HG03558 (cell line): ENCODE measurements around the gene TSPAN14.
"Not testable (repeated sequence)": the region's sequence is repeated elsewhere in the genome, so short reads cannot be mapped to it uniquely, and the experiment has no call there.

Experiments used
- ATAC-seq: cut with Tn5 transposase; IDR thresholded peaks from one replicate; pipeline ENCODE4 v1.9.1; 2021; ENCODE audit warnings: moderate number of reproducible peaks; ENCODE audit not compliant: unreplicated experiment; ENCODE audit errors: extremely low read depth

Gene TSPAN14

DNA sequence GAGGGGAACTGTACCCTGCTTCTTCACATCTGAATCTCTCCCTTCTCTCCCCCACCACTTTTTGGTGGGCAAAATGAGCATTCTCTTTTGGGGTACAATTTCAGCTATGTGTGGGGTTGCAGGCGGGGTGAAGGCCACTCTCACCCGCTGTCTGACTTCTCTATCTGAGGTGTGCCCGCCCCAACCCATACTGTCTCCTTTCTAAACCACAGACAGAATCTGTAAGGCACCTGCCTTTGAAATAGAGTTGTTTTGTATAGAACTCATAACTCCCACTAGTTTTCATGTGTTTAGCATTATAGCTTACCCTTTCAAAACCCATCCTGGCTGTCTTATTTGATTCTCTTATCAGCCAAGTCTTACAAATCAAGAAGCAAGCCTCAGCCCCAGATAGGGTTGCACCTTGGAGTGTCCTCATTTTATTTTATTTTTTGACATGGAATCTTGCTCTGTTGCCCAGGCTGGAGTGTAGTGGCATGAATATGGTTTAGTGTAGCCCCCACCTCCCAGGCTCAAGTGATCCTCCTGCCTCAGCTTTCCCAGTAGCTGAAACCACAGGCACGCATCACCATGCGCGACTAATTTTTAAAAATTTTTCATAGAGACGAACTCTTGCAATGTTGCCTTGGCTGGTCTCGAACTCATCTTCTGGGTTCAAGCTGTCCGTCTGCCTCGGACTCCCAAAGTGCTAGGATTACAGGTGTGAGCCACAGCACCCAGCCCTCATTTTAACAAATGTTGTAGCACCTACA lies 11.9 kb downstream of the TSPAN14 start:
- no peak for ATAC-seq

DNA sequence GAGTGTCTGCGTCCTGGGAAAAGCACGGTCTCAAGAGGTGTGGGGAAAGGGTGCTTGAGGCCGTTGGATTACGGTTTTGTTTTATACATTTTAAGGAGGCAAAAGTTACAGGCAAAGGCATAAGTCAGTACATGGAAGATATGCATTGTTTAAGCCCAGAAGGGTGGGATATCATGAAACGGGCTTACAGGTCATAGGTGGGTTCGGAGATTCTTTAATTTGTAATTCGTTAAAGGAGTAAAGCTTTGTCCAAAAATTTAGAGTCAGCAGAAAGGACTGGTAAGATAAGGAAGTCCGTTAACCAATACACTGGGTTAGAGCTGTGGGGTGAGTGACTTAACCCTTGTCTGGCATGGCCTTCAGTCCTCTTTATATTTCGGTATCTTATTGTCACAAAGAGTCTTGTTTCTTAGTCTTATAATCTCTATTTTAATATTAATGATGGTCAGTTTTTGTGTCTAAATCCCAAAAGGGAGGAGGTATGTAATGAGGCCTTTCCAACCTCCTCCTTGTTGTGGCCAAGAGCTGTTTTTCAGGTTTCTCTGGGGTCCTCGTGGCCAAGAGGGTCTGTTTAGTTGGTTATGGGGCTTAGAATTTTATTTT lies 12.7 kb downstream of the TSPAN14 start:
- ATAC-seq, result no peak

DNA sequence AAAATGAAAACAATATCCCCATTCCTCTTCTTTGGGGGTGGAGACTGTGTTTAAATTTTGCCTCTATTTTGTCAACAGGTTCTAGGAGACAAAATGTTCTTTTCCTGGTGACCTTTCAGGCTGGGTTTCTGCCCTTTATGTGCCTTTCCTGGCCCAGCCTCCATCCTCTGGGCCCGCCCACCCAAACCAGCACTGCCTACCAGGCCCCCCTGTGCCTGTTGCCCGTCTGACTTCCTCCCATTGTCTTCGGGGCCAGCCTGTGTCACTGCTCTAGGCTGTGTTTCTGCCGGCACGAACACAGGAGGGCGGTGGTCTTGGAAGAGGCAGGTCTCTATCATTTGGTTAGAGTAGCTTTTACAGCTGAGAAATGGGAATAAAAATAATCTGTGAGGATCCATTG lies 13.9 kb downstream of the TSPAN14 start:
- no peak for ATAC-seq

DNA sequence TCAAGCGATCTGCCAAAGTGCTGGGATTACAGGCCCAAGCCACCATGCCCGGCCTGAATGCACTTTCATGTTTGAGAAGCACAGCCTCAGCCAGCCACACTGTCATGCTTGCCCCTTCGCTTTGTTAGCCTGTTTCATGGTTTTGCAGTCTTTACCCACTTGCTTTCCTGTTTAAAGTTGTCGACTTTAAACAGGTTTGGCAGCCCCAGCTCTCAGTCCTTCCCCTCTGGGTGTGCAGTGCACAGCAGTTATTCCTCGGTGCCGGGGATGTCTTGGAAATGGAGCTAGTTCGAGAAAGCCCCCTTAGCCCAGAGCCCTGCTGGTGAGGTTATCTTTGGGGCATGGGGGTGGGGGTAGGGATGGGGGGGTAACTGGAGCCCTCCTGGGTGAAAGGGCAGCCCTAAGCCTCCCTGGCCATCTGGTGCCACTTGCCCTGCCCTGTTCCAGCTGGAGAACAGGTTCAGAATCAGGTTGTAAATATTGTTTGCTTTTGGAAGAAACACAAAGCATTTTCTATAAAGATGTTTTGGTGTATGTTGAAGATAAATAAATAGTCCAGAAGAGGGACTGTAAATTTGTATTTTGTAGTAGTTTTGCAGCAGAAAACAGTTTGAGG lies 14.8 kb downstream of the TSPAN14 start:
- no peak for ATAC-seq

DNA sequence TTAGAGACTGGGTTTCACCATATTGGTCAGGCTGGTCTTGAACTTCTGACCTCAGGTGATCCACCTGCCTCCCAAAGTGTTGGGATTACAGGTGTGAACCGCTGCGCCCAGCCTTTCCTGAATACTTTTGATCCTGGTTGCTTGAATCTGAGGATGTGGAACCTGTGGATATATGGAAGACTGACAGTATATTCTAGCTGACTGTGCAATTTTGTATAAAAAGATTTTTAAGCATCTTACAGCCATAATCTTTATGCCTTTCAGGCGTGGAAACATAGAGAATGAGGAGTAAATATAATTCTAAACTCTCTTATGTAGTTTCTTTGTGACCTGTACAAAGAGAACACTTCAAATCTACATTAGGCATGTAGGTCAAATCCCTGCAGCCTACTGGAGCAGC lies 16.2 kb downstream of the TSPAN14 start:
- ATAC-seq, result no peak

DNA sequence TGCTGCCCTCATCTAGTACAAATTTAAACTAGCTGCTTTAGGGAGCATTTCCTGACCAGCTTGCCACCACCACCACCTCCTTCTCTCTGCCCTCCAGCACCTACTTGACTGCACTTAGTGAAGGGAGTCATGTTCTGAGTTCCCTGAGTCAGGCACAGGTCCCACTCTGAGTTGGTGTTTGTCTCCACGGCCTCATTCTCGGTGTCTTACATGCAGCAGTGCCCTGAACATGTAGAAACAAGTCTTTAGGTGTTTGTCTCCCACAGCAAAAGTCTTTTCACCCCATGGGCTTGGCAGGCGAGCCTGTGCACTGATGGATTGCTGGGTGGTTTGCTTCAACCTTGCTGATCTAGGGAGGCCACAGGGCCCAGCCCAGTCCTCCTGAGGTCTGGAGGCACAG lies 16.9 kb downstream of the TSPAN14 start:
- no peak for ATAC-seq

DNA sequence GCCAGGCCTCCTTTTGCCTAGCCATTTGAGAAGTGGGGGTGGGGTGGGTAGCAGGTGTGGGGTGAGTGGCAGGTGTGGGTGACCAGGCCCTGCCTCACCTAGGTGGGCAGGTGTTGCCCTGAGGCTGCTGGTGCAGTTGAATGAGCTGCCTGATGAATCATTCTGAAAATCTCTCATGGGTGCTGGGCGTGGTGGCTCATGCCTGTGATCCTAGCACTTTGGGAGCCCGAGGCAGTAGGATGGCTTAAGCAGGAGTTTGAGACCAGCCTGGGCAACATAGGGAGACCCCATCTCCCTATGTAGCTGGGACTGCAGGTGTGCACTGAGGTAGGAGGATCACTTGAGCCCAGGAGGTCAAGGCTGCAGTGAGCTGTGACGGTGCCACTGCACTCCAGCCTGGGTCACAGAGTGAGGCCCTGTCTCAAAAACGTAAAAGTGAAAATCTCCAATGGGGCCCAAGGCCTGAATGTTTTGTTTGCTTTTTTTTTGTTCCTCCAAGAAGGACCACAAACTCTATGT lies 17.7 kb downstream of the TSPAN14 start:
- ATAC-seq, result peak; percentile 29

DNA sequence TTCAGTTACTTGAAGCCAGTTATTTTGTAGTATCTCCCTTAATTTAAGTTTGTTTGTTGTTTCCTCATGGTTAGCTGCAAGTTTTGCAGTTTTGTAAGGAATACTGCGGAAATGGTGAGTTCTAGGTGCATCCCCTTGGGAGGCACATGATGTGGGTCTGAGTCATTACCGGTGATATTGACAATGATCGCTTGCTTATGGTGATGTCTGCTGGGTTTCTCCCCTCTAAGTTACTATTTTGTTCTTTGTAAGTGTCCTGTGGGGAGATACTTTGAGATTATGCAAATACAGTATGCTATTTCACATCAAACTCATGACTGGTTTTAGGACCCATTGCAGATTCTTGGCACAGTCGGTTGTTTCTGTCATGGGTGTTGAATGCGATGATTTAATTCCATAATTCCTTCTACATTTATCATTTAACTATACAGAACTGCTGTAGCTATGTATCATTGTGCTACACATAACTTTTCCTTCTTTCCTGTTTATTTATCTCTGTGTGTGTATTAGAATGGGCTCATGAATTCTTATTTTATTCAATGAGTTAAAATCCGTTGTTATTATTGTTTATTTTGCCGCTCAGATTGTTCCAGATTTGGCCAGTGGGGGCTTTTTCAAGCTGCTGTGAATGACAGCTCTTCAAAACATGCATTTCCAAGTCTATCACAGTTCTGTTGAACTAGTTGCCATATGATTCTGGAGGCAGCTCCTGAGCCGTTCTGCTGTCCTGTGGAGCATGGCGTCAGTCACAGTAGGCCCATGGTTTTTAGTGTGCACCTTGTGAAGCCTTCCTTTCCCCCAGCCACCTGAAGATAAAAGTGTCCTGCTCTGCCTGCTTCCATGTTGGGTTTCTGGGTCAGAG lies 18.4 kb downstream of the TSPAN14 start:
- peak; percentile 91 for ATAC-seq

DNA sequence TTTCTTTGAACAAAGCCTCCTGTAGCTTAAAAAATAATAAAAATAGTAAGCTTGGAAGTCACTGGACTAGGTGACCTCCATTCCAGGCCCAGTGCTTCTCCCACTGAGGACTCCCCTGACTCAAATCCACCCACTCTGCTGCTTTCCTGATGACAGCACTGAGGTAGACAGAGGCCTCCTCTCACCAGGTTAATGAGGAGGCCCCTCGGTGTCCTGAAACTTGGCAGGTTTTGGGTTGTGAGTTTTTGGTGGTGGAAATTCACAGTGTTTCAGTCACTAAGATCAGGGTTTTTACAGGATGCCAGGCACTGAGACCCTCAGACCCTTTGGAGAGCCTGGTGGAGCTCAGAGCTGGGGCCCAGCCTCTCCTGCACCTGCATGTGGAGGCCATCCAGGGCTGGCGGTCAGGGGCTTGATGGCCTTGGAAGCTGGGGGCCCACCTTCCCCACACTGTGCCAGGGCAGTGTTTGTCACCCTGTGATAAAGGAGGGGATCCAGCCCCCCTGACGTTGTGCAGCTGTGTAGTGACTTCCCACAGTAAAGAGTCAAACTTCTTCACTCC lies 19.1 kb downstream of the TSPAN14 start:
- ATAC-seq, result no peak

DNA sequence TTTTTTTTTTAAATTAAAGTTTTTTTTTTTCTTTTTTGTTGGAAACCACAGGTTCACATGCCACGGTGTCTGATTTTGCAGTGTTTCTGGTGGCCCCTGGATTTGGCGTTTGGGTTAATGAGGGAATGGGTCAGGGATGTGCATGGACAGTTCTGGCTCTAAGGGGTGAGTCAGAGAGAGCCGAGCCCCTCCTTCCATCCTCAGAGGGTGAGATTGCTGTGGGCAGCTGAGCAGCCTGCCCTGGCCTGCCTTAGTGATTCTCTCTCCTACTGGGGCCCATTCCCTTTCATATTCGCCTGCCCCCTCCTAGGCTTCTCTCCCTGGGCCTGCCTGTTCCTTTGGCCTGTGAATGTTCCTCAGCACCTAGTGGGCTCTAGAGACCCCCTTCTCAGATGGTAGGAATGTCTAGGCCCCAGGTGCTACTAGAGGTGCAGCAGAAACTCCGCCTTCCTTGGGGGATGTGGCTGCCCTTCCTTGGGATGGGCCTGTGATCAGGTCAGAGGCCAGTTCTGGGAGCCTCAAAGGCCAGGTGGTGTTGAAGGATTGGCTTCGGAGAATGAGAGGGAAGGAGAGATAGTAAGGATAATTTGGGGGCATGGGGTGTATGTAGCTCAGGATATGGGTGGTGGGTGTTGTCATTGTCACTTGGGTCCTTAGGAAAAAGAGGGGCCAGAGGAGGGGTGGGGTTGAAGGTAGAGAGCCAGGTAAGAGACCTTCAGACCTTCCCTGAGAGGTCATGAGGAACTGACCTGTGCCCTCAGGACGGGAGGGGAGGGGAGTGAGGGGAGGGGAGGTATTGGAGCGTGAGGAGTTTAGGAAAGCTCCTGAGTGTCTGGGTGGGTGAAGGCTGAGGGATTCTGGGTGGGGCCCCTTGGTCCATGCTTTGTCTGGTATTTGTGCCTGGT lies 19.8 kb downstream of the TSPAN14 start:
- ATAC-seq, result no peak

DNA sequence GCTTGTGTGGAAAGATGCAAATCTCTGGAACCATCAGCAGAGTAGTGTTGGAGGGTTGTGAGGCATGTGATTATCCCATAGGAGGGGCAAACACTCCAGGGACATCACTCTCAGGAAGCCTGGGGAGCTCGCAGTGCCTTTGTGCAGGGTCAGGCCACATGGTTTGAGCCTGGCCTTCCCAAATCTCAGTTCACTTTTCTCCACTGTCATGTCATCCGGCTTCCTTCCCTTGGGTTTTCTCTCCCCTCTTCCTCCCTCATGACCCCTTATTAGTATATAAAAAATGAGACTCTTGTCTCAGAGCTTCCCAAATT lies 20.4 kb downstream of the TSPAN14 start:
- ATAC-seq, result no peak

DNA sequence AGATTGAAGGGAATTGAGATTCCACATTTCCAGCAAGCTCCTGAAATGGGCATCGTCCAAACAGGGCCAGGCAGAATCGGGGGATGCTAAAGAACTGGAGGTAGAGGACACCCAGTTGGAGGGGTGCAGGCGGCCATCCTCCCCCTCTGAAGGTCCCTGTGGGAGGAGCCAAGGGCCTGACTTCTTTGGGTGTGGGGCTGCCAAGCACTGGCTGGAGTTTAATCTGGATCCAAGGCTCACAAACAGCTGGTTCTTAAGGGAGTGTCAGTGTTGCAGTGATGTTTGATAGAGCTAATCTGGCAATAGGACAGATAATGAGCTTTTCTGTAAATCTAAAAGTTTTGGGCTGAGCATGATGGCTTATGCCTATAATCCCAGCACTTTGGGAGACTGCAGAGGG lies 20.8 kb downstream of the TSPAN14 start:
- no peak for ATAC-seq

DNA sequence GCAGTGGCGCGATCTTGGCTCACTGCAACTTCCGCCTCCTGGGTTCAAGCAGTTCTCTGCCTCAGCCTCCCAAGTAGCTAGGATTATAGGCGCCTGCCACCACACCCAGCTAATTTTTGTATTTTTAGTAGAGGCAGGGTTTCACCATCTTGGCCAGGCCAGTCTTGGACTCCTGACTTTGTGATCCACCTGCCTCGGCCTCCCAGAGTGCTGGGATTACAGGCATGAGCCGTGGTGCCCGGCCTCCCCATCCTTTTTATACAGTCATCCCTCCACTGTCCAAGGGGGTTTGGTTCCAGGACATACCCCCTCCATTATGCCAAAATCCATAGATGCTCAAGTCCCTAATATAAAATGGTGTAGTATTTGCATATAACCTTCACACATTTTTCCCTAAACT lies 21.5 kb downstream of the TSPAN14 start:
- ATAC-seq, result not testable (repeated sequence)

DNA sequence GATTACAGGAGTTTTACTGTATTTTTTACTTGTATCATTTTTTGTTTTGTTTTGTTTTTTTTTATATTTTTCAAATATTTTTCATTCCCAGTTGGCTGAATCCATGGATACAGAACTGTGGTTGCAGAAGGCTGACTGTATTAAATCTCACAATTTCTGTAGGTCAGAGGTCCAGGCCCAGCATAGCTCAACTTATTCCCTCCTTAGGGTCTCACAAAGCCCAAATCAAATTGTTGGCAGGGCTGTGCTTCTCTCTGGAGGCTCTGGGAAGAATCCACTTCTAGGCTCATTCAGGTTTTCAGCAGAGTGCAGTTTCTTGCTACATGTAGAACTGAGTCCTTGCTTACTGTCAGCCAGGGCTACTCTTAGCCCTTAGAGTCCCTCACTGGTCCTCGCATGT lies 22.6 kb downstream of the TSPAN14 start:
- no peak for ATAC-seq

DNA sequence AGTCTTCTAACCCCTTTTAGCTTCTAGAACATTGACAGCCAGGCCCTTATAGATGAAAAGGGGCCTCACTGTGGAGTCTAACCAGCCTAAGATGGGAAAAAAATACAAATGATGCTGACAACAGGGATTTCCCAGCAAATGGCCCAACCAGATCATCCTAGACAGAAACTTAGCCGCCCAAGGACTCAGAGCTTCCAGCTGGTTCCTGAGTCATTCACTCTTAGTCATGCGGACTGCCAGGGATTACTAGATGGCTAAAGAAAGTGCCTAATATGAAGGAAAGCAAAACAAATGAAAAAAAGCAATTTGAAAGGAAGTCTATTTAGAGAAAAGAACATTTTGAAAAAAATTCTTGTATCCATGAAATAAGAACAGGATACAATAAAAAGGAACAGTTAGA lies 23.7 kb downstream of the TSPAN14 start:
- ATAC-seq, result no peak

DNA sequence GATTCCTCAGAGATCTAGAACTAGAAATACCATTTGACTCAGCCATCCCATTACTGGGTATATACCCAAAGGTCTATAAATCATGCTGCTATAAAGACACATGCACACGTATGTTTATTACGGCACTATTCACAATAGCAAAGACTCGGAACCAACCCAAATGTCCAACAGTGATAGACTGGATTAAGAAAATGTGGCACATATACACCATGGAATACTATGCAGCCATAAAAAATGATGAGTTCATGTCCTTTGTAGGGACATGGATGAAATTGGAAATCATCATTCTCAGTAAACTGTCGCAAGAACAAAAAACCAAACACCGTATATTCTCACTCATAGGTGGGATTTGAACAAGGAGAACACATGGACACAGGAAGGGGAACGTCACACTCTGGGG lies 26.3 kb downstream of the TSPAN14 start:
- not testable (repeated sequence) for ATAC-seq

DNA sequence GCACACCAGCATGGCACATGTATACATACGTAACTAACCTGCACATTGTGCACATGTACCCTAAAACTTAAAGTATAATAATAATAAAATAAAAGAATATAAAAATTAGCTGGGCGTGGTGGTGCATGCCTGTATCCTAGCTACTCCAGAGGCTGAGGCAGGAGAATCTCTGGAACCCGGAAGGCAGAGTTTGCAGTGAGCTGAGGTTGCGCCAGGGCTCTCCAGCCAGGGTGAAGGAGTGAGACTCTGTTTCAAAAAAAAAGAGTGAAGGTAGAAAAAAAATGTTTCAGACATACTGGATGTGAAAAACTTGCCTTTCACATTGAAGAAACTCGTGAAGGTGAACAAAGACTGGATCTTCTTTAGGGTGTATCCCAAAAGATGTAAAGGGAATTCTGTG lies 26.7 kb downstream of the TSPAN14 start:
- no peak for ATAC-seq

DNA sequence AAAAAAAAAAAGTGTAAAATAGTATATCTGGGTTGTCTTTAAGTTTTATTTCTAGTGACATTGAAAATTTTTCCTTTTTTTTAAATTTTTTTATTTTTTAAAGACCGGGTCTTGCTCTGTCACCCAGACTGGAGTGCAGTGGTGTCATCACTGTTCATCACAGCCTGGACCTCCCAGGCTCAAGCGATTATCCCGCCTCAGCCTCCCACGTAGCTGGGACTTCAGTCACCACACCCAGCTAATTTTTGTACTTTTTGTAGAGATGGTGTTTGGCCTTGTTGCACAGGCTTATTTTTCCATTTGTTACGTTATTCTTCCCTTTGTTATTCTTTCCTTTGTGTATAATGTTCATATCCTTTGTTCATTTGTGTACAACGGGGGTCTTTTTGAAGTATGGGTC lies 30.1 kb downstream of the TSPAN14 start:
- ATAC-seq, result no peak

DNA sequence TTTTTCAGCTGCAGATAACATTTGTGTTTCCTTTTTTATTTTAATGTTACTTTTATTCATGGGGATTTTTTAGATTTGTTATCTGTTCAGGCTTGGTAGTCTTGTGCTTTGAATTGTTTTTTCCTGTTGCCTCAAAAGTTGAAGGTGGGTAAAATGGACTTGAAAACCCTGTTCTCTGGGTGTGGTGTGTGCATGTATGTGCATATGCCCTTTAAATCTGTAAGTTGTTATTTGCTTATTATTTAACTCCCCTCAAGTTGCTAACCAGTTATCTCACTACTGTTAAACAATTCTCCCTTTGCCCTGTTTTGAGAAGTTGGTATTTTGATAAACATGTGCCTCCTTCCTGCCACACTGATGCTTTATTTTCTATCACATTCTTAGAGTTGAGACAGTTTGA lies 30.6 kb downstream of the TSPAN14 start:
- ATAC-seq, result no peak
